Keratinocyte (primary cell): ENCODE data around the gene LY6G6F. TPM values are rescaled to one million over a fixed set of nuclear protein-coding genes. Genes with fewer than 3 reads are reported as not detected.

ENCODE experiments used
- DNase-seq: peaks from one replicate; pipeline ENCODE4 v3.0.0-alpha.2; 2011; ENCODE audit warnings: low read depth, missing footprints, low spot score
- FAIRE-seq: peaks from 2 replicates; lab custom pipeline; 2011; peaks lifted over from hg19 to GRCh38; lab: Jason Lieb, UNC
- H2AFZ ChIP-seq: 2 replicates; pipeline ENCODE4 v1.6.0; 2012; ENCODE audit warnings: low read length, control low read depth, inconsistent platforms; ENCODE audit not compliant: control insufficient read depth
- H3K27ac ChIP-seq: 2 replicates; pipeline ENCODE4 v1.5.1; 2011; ENCODE audit warnings: low read length; ENCODE audit not compliant: control insufficient read depth, insufficient read depth
- H3K27me3 ChIP-seq: 3 replicates; pipeline ENCODE4 v1.6.0; 2011; ENCODE audit warnings: low read length; ENCODE audit not compliant: control insufficient read depth, insufficient read depth; ENCODE audit errors: extremely low read depth
- H3K36me3 ChIP-seq, 2 experiments: 2 replicates in 1 of 2; 3 replicates in 1 of 2; pipeline ENCODE4 v1.5.1; 2011; ENCODE audit warnings: low read length in 2 of 2, mild to moderate bottlenecking in 1 of 2; ENCODE audit not compliant: control insufficient read depth in 2 of 2, insufficient read depth in 2 of 2; ENCODE audit errors: extremely low read depth in 1 of 2
- H3K4me1 ChIP-seq: 3 replicates; pipeline ENCODE4 v1.5.1; 2011; ENCODE audit warnings: low read length; ENCODE audit not compliant: control insufficient read depth, insufficient read depth; ENCODE audit errors: extremely low read depth
- H3K4me2 ChIP-seq: 3 replicates; pipeline ENCODE4 v1.6.0; 2011; ENCODE audit warnings: low read depth, low read length; ENCODE audit not compliant: control insufficient read depth, insufficient read depth; ENCODE audit errors: extremely low read depth
- H3K4me3 ChIP-seq, 3 experiments: fragments of 200-600 bp in 1 of 3; sonication (generic) in 1 of 3; 2 replicates in 2 of 3; 3 replicates in 1 of 3; pipeline ENCODE4 v1.5.1; 2011 to 2016; ENCODE audit warnings: low read length in 3 of 3, mild to moderate bottlenecking in 3 of 3, control low read depth in 2 of 3, inconsistent platforms in 1 of 3, low read depth in 1 of 3, mixed read lengths in 1 of 3, mixed run types in 1 of 3, moderate library complexity in 1 of 3; ENCODE audit not compliant: control insufficient read depth in 2 of 3, insufficient read depth in 2 of 3; ENCODE audit errors: extremely low read depth in 1 of 3
- H3K79me2 ChIP-seq: 2 replicates; pipeline ENCODE4 v1.6.0; 2012; ENCODE audit warnings: low read length; ENCODE audit not compliant: control insufficient read depth, insufficient read depth
- H3K9ac ChIP-seq: 3 replicates; pipeline ENCODE4 v1.6.0; 2011; ENCODE audit warnings: low read length; ENCODE audit not compliant: control insufficient read depth, insufficient read depth; ENCODE audit errors: extremely low read depth
- H3K9me1 ChIP-seq: 3 replicates; pipeline ENCODE4 v1.6.0; 2011; ENCODE audit warnings: low read length; ENCODE audit not compliant: control insufficient read depth, insufficient read depth; ENCODE audit errors: extremely low read depth
- H3K9me3 ChIP-seq: 2 replicates; pipeline ENCODE4 v1.5.1; 2012; ENCODE audit warnings: low read depth, low read length; ENCODE audit not compliant: control insufficient read depth
- H4K20me1 ChIP-seq: 3 replicates; pipeline ENCODE4 v1.6.0; 2011; ENCODE audit warnings: low read length; ENCODE audit not compliant: control insufficient read depth, insufficient read depth; ENCODE audit errors: extremely low read depth
- EZH2 ChIP-seq: IDR thresholded peaks from one replicate; pipeline ENCODE4 v1.6.1; 2012; ENCODE audit warnings: inconsistent platforms, mild to moderate bottlenecking, low read length, moderate library complexity
- dilution Hi-C: fragments of 300-500 bp; cut with MboI; formaldehyde crosslinking; loops from one replicate; pipeline ENCODE4 v1.7.0; 2020; ENCODE audit warnings: low sequenced_read_pairs; ENCODE audit not compliant: extremely low pct_ligation_motif_present
- polyA plus RNA-seq, 5 experiments: library from polyadenylated mRNA; depleted of rRNA in 3 of 5; stranded (reverse) in 3 of 5; stranded (forward) in 1 of 5; unstranded in 1 of 5; fragments of >200 nt; gene quantifications; 1 replicate in 1 of 5; 2 replicates in 3 of 5; 3 replicates in 1 of 5; pipeline versions ENCODE4 v1.2.1 to v1.2.3, GENCODE V29; 2011 to 2012; ENCODE audit warnings: missing spikeins in 2 of 5, low read depth in 1 of 5, low replicate concordance in 1 of 5
- TF ChIP-seq, protein P1 (sequence below), 3 experiments: IDR thresholded peaks in 1 of 3; conservative IDR thresholded peaks in 1 of 3; optimal IDR thresholded peaks in 1 of 3; 2 replicates in 2 of 3; 3 replicates in 1 of 3; pipeline versions ENCODE3 to v1.5.1; 2011; ENCODE audit warnings: low read length in 3 of 3, mild to moderate bottlenecking in 3 of 3, moderate library complexity in 2 of 3, control low read depth in 1 of 3, inconsistent platforms in 1 of 3; ENCODE audit not compliant: insufficient read depth in 2 of 3; ENCODE audit errors: extremely low read depth in 1 of 3

The LY6G6F gene
- polyA plus RNA-seq, 1 donor (not counting 4 experiments of a cell fraction or from before 2014, with no cell fraction given), result not detected

DNA sequence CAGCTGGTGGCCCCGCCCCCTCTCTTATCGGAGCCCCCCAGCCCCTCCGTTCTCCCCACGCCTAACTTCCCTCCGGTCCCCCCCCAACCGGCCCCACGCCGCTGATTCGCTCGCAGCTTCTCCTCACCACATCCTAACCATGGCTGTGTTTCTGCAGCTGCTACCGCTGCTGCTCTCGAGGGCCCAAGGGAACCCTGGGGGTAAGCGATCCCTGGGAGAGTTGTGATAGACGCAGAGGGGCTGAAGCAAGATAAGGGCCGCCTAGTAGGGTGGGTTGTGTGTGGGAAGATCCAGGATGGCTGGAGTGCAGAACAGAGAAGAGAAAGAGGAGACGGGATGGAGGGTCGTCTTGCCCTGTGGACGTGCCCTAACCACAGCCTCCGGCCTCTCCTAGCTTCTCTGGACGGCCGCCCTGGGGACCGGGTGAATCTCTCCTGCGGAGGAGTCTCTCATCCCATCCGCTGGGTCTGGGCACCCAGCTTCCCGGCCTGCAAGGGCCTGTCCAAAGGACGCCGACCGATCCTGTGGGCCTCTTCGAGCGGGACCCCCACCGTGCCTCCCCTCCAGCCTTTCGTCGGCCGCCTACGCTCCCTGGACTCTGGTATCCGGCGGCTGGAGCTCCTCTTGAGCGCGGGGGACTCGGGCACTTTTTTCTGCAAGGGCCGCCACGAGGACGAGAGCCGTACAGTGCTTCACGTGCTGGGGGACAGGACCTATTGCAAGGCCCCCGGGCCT is 16.7 kb downstream of the LY6G6F start, which contains the start of gene MPIG6B:
Gene MPIG6B, plus strand, starts transcription at position 129 of the 735 bp plus-strand sequence. Its CDS starts 11 bp downstream, at position 140.
- H3K4me3 ChIP-seq, result no peak within 1 kb of the TSS

DNA sequence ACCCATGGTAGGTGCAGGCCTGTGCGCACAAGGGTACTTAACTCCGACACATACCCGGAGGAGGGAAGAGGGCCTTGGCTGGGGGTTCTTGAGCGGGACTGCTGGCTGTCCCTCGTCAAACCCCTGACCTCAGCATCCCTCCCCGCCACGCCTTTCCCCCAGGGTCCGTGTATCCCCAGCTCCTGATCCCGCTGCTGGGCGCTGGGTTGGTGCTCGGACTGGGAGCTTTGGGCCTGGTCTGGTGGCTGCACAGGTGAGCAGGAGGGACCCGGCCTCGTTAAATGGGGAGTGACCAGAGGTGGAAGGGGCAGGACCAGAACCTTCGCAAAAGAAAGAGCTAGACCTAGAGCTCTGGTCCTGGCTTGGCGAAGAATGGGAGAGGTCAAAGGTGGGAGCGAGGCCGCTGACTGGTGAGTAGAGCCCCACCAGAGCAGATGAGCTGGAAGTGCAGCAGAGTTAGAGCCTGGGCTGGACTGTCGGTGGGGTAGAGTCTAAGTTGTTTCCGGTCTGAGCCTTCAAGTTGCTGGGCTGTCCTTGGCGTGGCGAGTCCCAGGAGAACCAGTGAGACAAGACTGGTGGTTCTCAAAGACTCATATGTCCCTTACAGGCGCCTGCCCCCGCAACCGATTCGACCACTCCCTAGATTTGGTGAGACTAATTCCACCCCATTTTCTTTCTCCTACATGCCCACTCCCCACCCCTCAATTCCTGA is 17.5 kb downstream of the LY6G6F start:
- H3K4me3 ChIP-seq, result no peak overlapping the region
- FAIRE-seq (no peak), DNase-seq (no peak)
- no peak overlapping the region for H3K4me2 ChIP-seq
- no peak overlapping the region for H3K9ac ChIP-seq
- no peak overlapping the region for H3K27ac ChIP-seq
- H3K79me2 ChIP-seq, result no peaks in the 10 kb centered on the region
- H3K4me1 ChIP-seq, result peaks cover 13% of the 10 kb centered on the region
- peaks cover 3 to 5% of the 10 kb centered on the region in 2 experiments for H3K36me3 ChIP-seq
- H3K9me3 ChIP-seq, result no peaks in the 10 kb centered on the region
- no peaks in the 10 kb centered on the region for H3K27me3 ChIP-seq
- H3K9me1 ChIP-seq, result peaks cover 2% of the 10 kb centered on the region
- TF ChIP-seq, protein P1, sequence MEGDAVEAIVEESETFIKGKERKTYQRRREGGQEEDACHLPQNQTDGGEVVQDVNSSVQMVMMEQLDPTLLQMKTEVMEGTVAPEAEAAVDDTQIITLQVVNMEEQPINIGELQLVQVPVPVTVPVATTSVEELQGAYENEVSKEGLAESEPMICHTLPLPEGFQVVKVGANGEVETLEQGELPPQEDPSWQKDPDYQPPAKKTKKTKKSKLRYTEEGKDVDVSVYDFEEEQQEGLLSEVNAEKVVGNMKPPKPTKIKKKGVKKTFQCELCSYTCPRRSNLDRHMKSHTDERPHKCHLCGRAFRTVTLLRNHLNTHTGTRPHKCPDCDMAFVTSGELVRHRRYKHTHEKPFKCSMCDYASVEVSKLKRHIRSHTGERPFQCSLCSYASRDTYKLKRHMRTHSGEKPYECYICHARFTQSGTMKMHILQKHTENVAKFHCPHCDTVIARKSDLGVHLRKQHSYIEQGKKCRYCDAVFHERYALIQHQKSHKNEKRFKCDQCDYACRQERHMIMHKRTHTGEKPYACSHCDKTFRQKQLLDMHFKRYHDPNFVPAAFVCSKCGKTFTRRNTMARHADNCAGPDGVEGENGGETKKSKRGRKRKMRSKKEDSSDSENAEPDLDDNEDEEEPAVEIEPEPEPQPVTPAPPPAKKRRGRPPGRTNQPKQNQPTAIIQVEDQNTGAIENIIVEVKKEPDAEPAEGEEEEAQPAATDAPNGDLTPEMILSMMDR (optimal IDR thresholded peaks at IDR 0.05 in 1 of 3, IDR thresholded peaks at IDR 0.05 in 1 of 3, conservative IDR thresholded peaks at IDR 0.05 in 1 of 3; ENCODE audit: extremely low read depth in 1 of 3, insufficient read depth in 2 of 3, low read length in 3 of 3), result no peak
- TF ChIP-seq EZH2, result no peak
- dilution Hi-C loops, result no loop called here
- no peaks in the 10 kb centered on the region for H4K20me1 ChIP-seq
- H2AFZ ChIP-seq, result no peak overlapping the region

More for the DNA sequence above, 16.7 kb downstream of the LY6G6F start, which contains the start of gene MPIG6B:
- Histone ChIP-seq H3K4me1 (peaks cover 19% of the 10 kb centered on the region), H3K9me1 (peaks cover 5% of the 10 kb centered on the region), H3K27me3 (no peaks in the 10 kb centered on the region), H3K79me2 (no peaks in the 10 kb centered on the region), H3K36me3 (peaks cover 3 to 7% of the 10 kb centered on the region in 2 experiments), H2AFZ (no peak within 1 kb of the TSS), H4K20me1 (no peaks in the 10 kb centered on the region), H3K4me2 (no peak within 1 kb of the TSS), H3K9me3 (no peaks in the 10 kb centered on the region), H3K27ac (no peak within 1 kb of the TSS), H3K9ac (no peak within 1 kb of the TSS)
- dilution Hi-C loops, result no loop called here
- TF ChIP-seq, protein P1 (optimal IDR thresholded peaks at IDR 0.05 in 1 of 3, IDR thresholded peaks at IDR 0.05 in 1 of 3, conservative IDR thresholded peaks at IDR 0.05 in 1 of 3; ENCODE audit: extremely low read depth in 1 of 3, insufficient read depth in 2 of 3, low read length in 3 of 3), result no peak
- TF ChIP-seq EZH2, result no peak
- FAIRE-seq, result no peak
- no peak for DNase-seq
